GM12892 (cell line): ENCODE results near the gene ZFAND2A.
"Not testable (repeated sequence)": the region's sequence is repeated elsewhere in the genome, so short reads cannot be mapped to it uniquely, and the experiment has no call there.

ENCODE experiments used
- POLR2A ChIP-seq: IDR thresholded peaks from 2 replicates; pipeline ENCODE4 v1.6.1; 2011; ENCODE audit warnings: low read depth, low read length, control low read depth
- POLR2AphosphoS5 ChIP-seq: IDR thresholded peaks from 2 replicates; pipeline ENCODE4 v1.6.1; 2011; ENCODE audit warnings: low read depth, low read length, control low read depth

GRCh38 chr7:1159231-1159630 lies 765 bp downstream of the ZFAND2A start:
- TF ChIP-seq POLR2AphosphoS5, POLR2A: not testable (repeated sequence)
